ENCODE measurements around the gene FADS3.

FADS3 gene

GRCh38 chr11:61854206-61854895 is 37.0 kb downstream of the FADS3 start:
- Histone ChIP-seq H3K36me3 (replicated peaks) (peaks cover 81% of the 10 kb centered on the region), H3K27me3 (replicated peaks) (no peaks in the 10 kb centered on the region), H3K27ac (no peak overlapping the region), H3K4me3 (ENCODE audit: low read depth, low read length) (no peak overlapping the region)
- DNase-seq, result no peak
- in situ Hi-C loops (cut with HindIII; ENCODE audit: low pct_ligation_motif_present, low sequenced_read_pairs), result no loop called here
- TF ChIP-seq, protein P1, sequence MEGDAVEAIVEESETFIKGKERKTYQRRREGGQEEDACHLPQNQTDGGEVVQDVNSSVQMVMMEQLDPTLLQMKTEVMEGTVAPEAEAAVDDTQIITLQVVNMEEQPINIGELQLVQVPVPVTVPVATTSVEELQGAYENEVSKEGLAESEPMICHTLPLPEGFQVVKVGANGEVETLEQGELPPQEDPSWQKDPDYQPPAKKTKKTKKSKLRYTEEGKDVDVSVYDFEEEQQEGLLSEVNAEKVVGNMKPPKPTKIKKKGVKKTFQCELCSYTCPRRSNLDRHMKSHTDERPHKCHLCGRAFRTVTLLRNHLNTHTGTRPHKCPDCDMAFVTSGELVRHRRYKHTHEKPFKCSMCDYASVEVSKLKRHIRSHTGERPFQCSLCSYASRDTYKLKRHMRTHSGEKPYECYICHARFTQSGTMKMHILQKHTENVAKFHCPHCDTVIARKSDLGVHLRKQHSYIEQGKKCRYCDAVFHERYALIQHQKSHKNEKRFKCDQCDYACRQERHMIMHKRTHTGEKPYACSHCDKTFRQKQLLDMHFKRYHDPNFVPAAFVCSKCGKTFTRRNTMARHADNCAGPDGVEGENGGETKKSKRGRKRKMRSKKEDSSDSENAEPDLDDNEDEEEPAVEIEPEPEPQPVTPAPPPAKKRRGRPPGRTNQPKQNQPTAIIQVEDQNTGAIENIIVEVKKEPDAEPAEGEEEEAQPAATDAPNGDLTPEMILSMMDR (IDR thresholded peaks at IDR 0.05; ENCODE audit: low read depth, low read length, missing control alignments), result no peak

DNA sequence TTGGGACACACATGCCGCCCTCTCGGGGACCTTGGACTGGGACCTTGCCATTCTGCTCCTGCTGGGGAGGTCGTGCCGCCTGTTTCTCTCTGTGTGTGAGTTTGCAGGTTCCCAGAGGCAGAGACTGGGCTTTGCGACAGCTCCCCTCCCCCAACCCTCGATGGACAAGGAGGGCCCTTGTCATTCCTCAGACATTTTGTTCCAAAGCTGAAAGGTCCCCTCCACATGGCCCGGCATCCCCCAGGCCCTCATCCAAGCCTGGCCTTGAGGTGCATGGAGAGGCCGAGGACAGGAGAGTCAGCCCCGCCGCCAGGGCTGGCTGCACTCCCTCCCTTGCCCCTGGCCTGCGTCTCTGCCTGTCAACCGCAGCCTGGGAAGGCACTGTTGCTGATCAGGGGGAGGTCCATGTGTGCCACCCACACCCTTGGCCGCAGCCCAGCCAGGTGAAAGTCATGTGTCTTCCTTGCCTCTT is 37.6 kb downstream of the FADS3 start:
- TF ChIP-seq, protein P1 (IDR thresholded peaks at IDR 0.05; ENCODE audit: low read depth, low read length, missing control alignments), result no peak
- no peaks in the 10 kb centered on the region for H3K27me3 ChIP-seq (replicated peaks)
- no peak overlapping the region for H3K27ac ChIP-seq
- peaks cover 83% of the 10 kb centered on the region for H3K36me3 ChIP-seq (replicated peaks)
- DNase-seq, result no peak
- in situ Hi-C loops (cut with HindIII; ENCODE audit: low pct_ligation_motif_present, low sequenced_read_pairs), result no loop called here
- H3K4me3 ChIP-seq (ENCODE audit: low read depth, low read length), result no peak overlapping the region

GRCh38 chr11:61851900-61852295 is 39.4 kb downstream of the FADS3 start:
- in situ Hi-C loops (cut with HindIII; ENCODE audit: low pct_ligation_motif_present, low sequenced_read_pairs), result no loop called here
- no peaks in the 10 kb centered on the region for H3K27me3 ChIP-seq (replicated peaks)
- no peak overlapping the region for H3K4me3 ChIP-seq (ENCODE audit: low read depth, low read length)
- H3K36me3 ChIP-seq (replicated peaks), result peaks cover 82% of the 10 kb centered on the region
- DNase-seq, result no peak
- H3K27ac ChIP-seq, result no peak overlapping the region
- TF ChIP-seq, protein P1 (IDR thresholded peaks at IDR 0.05; ENCODE audit: low read depth, low read length, missing control alignments), result no peak

- no peak overlapping the region for H3K4me3 ChIP-seq (ENCODE audit: low read depth, low read length)
- H3K36me3 ChIP-seq (replicated peaks), result peaks cover 82% of the 10 kb centered on the region
- H3K27me3 ChIP-seq (replicated peaks), result no peaks in the 10 kb centered on the region
- H3K27ac ChIP-seq, result no peak overlapping the region
- DNase-seq, result no peak
- TF ChIP-seq, protein P1 (IDR thresholded peaks at IDR 0.05; ENCODE audit: low read depth, low read length, missing control alignments), result no peak
- in situ Hi-C loops (cut with HindIII; ENCODE audit: low pct_ligation_motif_present, low sequenced_read_pairs), result no loop called here
Measured at GRCh38 chr11:61851113-61851899, 40.0 kb downstream of the FADS3 start.

- H3K4me3 ChIP-seq (ENCODE audit: low read depth, low read length), result no peak overlapping the region
- no peak overlapping the region for H3K27ac ChIP-seq
- TF ChIP-seq, protein P1 (IDR thresholded peaks at IDR 0.05; ENCODE audit: low read depth, low read length, missing control alignments), result no peak
- H3K36me3 ChIP-seq (replicated peaks), result peaks cover 80% of the 10 kb centered on the region
- in situ Hi-C loops (cut with HindIII; ENCODE audit: low pct_ligation_motif_present, low sequenced_read_pairs), result no loop called here
- no peak for DNase-seq
- H3K27me3 ChIP-seq (replicated peaks), result no peaks in the 10 kb centered on the region
Measured at GRCh38 chr11:61850687-61851086, 40.7 kb downstream of the FADS3 start.
